Measurements from ENCODE around the gene ACTA1.

DNA sequence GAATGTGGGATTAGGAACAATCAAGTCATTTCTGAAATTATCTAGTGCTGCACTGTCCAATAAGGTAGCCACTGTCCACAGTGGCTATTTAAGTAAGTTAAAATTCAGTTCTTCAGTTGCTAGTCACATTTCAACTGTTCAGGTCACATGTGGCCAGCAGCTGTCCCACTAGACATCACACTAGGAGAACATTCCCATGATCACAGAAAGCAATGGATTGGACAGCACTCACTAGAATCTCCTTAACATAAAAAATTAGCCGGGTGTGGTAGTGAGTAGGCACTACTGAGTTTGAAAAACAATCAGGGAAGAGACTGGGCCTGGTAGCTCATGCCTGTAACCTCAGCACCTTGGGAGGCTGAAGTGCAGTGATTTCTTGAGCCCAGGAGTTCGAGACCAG is 40.6 kb upstream of the ACTA1 start:
- TF ChIP-seq, protein P1, sequence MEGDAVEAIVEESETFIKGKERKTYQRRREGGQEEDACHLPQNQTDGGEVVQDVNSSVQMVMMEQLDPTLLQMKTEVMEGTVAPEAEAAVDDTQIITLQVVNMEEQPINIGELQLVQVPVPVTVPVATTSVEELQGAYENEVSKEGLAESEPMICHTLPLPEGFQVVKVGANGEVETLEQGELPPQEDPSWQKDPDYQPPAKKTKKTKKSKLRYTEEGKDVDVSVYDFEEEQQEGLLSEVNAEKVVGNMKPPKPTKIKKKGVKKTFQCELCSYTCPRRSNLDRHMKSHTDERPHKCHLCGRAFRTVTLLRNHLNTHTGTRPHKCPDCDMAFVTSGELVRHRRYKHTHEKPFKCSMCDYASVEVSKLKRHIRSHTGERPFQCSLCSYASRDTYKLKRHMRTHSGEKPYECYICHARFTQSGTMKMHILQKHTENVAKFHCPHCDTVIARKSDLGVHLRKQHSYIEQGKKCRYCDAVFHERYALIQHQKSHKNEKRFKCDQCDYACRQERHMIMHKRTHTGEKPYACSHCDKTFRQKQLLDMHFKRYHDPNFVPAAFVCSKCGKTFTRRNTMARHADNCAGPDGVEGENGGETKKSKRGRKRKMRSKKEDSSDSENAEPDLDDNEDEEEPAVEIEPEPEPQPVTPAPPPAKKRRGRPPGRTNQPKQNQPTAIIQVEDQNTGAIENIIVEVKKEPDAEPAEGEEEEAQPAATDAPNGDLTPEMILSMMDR (IDR thresholded peaks at IDR 0.05) = no peak
- TF ChIP-seq POLR2A (IDR thresholded peaks at IDR 0.05) = no peak
